ENCODE results near the gene FARP1.
"Not testable (repeated sequence)": the region's sequence is repeated elsewhere in the genome, so short reads cannot be mapped to it uniquely, and the experiment has no call there.

Gene FARP1

GRCh38 chr13:98206946-98207345, 64.1 kb downstream of the FARP1 start:
- no peak for FAIRE-seq

- FAIRE-seq, result no peak
Measured at GRCh38 chr13:98207416-98207815, 64.5 kb downstream of the FARP1 start.

- no peak for FAIRE-seq
Measured at GRCh38 chr13:98208606-98209005, 65.7 kb downstream of the FARP1 start.

- no peak for FAIRE-seq
Measured at GRCh38 chr13:98212763-98213162, 69.9 kb downstream of the FARP1 start.

GRCh38 chr13:98213354-98213753, 70.5 kb downstream of the FARP1 start:
- no peak for FAIRE-seq

- FAIRE-seq, result no peak
Measured at GRCh38 chr13:98214008-98214643, 71.2 kb downstream of the FARP1 start.

GRCh38 chr13:98214707-98215106, 71.8 kb downstream of the FARP1 start:
- FAIRE-seq, result no peak

- FAIRE-seq, result peak; percentile 49
Measured at GRCh38 chr13:98215508-98215907, 72.6 kb downstream of the FARP1 start.

- FAIRE-seq, result no peak
Measured at GRCh38 chr13:98216135-98216565, 73.3 kb downstream of the FARP1 start.

- no peak for FAIRE-seq
Measured at GRCh38 chr13:98216711-98217285, 73.9 kb downstream of the FARP1 start.

GRCh38 chr13:98217597-98217996, 74.7 kb downstream of the FARP1 start:
- FAIRE-seq, result no peak

GRCh38 chr13:98219685-98220084, 76.8 kb downstream of the FARP1 start:
- no peak for FAIRE-seq

GRCh38 chr13:98220271-98220791, 77.4 kb downstream of the FARP1 start:
- no peak for FAIRE-seq

GRCh38 chr13:98221234-98221633, 78.3 kb downstream of the FARP1 start:
- no peak for FAIRE-seq

- no peak for FAIRE-seq
Measured at GRCh38 chr13:98222081-98222554, 79.2 kb downstream of the FARP1 start.

GRCh38 chr13:98222816-98223215, 79.9 kb downstream of the FARP1 start:
- no peak for FAIRE-seq

- no peak for FAIRE-seq
Measured at GRCh38 chr13:98223741-98224140, 80.8 kb downstream of the FARP1 start.

GRCh38 chr13:98224557-98224956, 81.7 kb downstream of the FARP1 start:
- no peak for FAIRE-seq

GRCh38 chr13:98225036-98225940, 82.4 kb downstream of the FARP1 start:
- no peak for FAIRE-seq

- FAIRE-seq, result no peak
Measured at GRCh38 chr13:98226496-98226895, 83.6 kb downstream of the FARP1 start.

GRCh38 chr13:98228661-98229341, 85.9 kb downstream of the FARP1 start:
- FAIRE-seq, result no peak

GRCh38 chr13:98230762-98231161, 87.9 kb downstream of the FARP1 start:
- FAIRE-seq, result not testable (repeated sequence)

GRCh38 chr13:98232456-98232855, 89.6 kb downstream of the FARP1 start:
- FAIRE-seq, result no peak

All from islet of Langerhans (tissue), 1 donor.